GM12878 (cell line): ENCODE measurements around the gene SOCS4. TPM values are rescaled to one million over a fixed set of nuclear protein-coding genes. Genes with fewer than 3 reads are reported as not detected.

Experiments
- ATAC-seq: fragments of 200-7000 bp; cut with Tn5 transposase; 3 replicates; pipeline ENCODE4 v1.9.1; 2020; ENCODE audit warnings: mild to moderate bottlenecking, moderate library complexity
- BruUV-seq: library from RNA; stranded (reverse); fragments of 400-500 nt; replicated peaks from 2 replicates; lab custom pipeline; 2021; lab: Mats Ljungman, UMichigan
- CTCF ChIA-PET: fragments of 300-600 bp; sonication (Branson Sonifier 250); formaldehyde crosslinking; extraction: SDS; loops from one replicate; lab custom pipeline; 2021; ENCODE audit warnings: inconsistent platforms; lab: Yijun Ruan, JAX
- POLR2A ChIA-PET: fragments of 350-600 bp; formaldehyde crosslinking; extraction: SDS; loops from one replicate; lab custom pipeline; 2021; ENCODE audit warnings: inconsistent platforms; lab: Charles Lee
- RAD21 ChIA-PET: fragments of 300-600 bp; sonication (Branson Sonifier 250); formaldehyde crosslinking; loops from one replicate; lab custom pipeline; 2023; ENCODE audit warnings: antibody characterized with exemption; ENCODE audit not compliant: unreplicated experiment; lab: Charles Lee
- SMC1A ChIA-PET: fragments of 300-600 bp; sonication (Branson Sonifier 250); formaldehyde crosslinking; loops from one replicate; lab custom pipeline; 2023; ENCODE audit not compliant: unreplicated experiment, uncharacterized antibody; lab: Charles Lee
- DNase-seq: peaks from one replicate; pipeline ENCODE4 v3.0.0-alpha.2; 2011; ENCODE audit warnings: low read depth, low spot score
- FAIRE-seq: peaks from 3 replicates; lab custom pipeline; 2011; peaks lifted over from hg19 to GRCh38; lab: Jason Lieb, UNC
- H2AFZ ChIP-seq: 2 replicates; pipeline ENCODE4 v1.6.0; 2011; ENCODE audit warnings: low read depth, low read length, control low read depth; ENCODE audit not compliant: control insufficient read depth
- H3K27ac ChIP-seq: 2 replicates; pipeline ENCODE4 v1.5.1; 2011; ENCODE audit warnings: control low read depth; ENCODE audit not compliant: control insufficient read depth, insufficient read depth
- H3K27me3 ChIP-seq, 2 experiments: replicated peaks in 1 of 2; 2 replicates each; pipeline versions ENCODE4 v1.6.0 to v1.6.1; 2011; ENCODE audit warnings: low read length in 1 of 2; ENCODE audit not compliant: control insufficient read depth in 2 of 2, insufficient read depth in 2 of 2
- H3K36me3 ChIP-seq, 2 experiments: 2 replicates each; pipeline ENCODE4 v1.5.1; 2011; ENCODE audit warnings: low read length in 1 of 2; ENCODE audit not compliant: control insufficient read depth in 2 of 2, insufficient read depth in 2 of 2
- H3K4me1 ChIP-seq: 2 replicates; pipeline ENCODE4 v1.6.1; 2011; ENCODE audit warnings: mild to moderate bottlenecking, low read length, moderate library complexity, mixed read lengths; ENCODE audit not compliant: control insufficient read depth, insufficient read depth
- H3K4me2 ChIP-seq: 2 replicates; pipeline ENCODE4 v1.6.0; 2011; ENCODE audit warnings: control low read depth; ENCODE audit not compliant: control insufficient read depth, insufficient read depth
- H3K4me3 ChIP-seq: fragments of 200-600 bp; sonication (generic); 2 replicates; pipeline ENCODE4 v1.5.1; 2016
- H3K79me2 ChIP-seq: 2 replicates; pipeline ENCODE4 v1.6.0; 2011; ENCODE audit warnings: low read length; ENCODE audit not compliant: control insufficient read depth, insufficient read depth
- H3K9ac ChIP-seq: 2 replicates; pipeline ENCODE4 v1.8.0; 2011; ENCODE audit warnings: low read length, control low read depth, mixed read lengths; ENCODE audit not compliant: control insufficient read depth, insufficient read depth
- H3K9me3 ChIP-seq: replicated peaks from 3 replicates; pipeline ENCODE4 v1.5.1; 2011; ENCODE audit warnings: mild to moderate bottlenecking, low read length; ENCODE audit not compliant: control insufficient read depth, insufficient read depth
- H4K20me1 ChIP-seq: 2 replicates; pipeline ENCODE4 v1.6.0; 2011; ENCODE audit not compliant: control insufficient read depth, insufficient read depth
- CBX5 ChIP-seq: sonication (generic); IDR thresholded peaks from 2 replicates; pipeline ENCODE4 v1.6.1; 2016; ENCODE audit warnings: low read depth, moderate library complexity, mild to moderate bottlenecking, inconsistent platforms
- CEBPB ChIP-seq, 2 experiments: fragments of 150-350 bp in 1 of 2; IDR thresholded peaks; 2 replicates each; pipeline ENCODE4 v1.6.1; 2012 to 2014; ENCODE audit warnings: low read depth in 2 of 2, low read length in 2 of 2, borderline replicate concordance in 1 of 2, inconsistent platforms in 1 of 2
- DPF2 ChIP-seq: fragments of 450-650 bp; IDR thresholded peaks from 2 replicates; pipeline ENCODE4 v1.6.1; 2017; ENCODE audit warnings: mild to moderate bottlenecking
- ETV6 ChIP-seq, 2 experiments: fragments of 450-650 bp in 1 of 2; IDR thresholded peaks in 1 of 2; conservative IDR thresholded peaks in 1 of 2; 2 replicates each; pipeline ENCODE4 v1.6.1; 2014; ENCODE audit warnings: antibody characterized with exemption in 1 of 2, borderline replicate concordance in 1 of 2, low read depth in 1 of 2, mild to moderate bottlenecking in 1 of 2, moderate library complexity in 1 of 2
- FOS ChIP-seq: IDR thresholded peaks from 3 replicates; pipeline ENCODE4 v1.6.1; 2011; ENCODE audit warnings: borderline replicate concordance; ENCODE audit not compliant: insufficient read length; ENCODE audit errors: extremely low read depth
- JUND ChIP-seq: IDR thresholded peaks from 2 replicates; pipeline ENCODE4 v1.6.1; 2012; ENCODE audit warnings: low read depth, mild to moderate bottlenecking, low read length, improper control_type of control experiment, moderate library complexity
- TARDBP ChIP-seq: IDR thresholded peaks from 2 replicates; pipeline ENCODE4 v1.6.1; 2016; ENCODE audit warnings: borderline replicate concordance
- WGBS: methylation state at CpG from one replicate; pipeline ENCODE4 v1.1.6; 2016; ENCODE audit warnings: low lambda C conversion rate; ENCODE audit not compliant: insufficient replicate concordance, insufficient coverage; ENCODE audit errors: missing lambda C conversion rate; 5-methylcytosine and 5-hydroxymethylcytosine counted together
- in situ Hi-C: fragments of 300-500 bp; cut with MboI; formaldehyde crosslinking; loops from 9 replicates; pipeline ENCODE4 v1.14.3; 2018; ENCODE audit warnings: mixed read lengths
- intact Hi-C: fragments of 100-400 bp; cut with micrococcal nuclease; formaldehyde crosslinking; loops from one replicate; pipeline ENCODE4 v1.14.2; 2022; ENCODE audit not compliant: unreplicated experiment
- polyA plus RNA-seq, 11 experiments: library from polyadenylated mRNA; depleted of rRNA in 4 of 11; unstranded in 6 of 11; stranded (reverse) in 5 of 11; fragments of >200 nt; fragmentation: Nextera tagmentation in 4 of 11; fragmentation: Illumina TruSeq in 1 of 11; extraction: Ambion mirVana in 4 of 11; extraction: Trizol in 1 of 11; gene quantifications; 1 replicate in 1 of 11; 2 replicates in 10 of 11; pipeline versions ENCODE4 v1.2.1 to v1.2.3, GENCODE V29; 2011 to 2016; ENCODE audit warnings: inconsistent platforms in 2 of 11, missing spikeins in 2 of 11, low read depth in 1 of 11
- total RNA-seq, 4 experiments: library from RNA; depleted of rRNA in 3 of 4; stranded (reverse); fragments of >200 nt in 3 of 4; fragmentation: Illumina TruSeq in 1 of 4; extraction: Trizol in 1 of 4; gene quantifications; 2 replicates each; pipeline versions ENCODE4 v1.2.1 to v1.2.3, GENCODE V29; 2013 to 2021
- TF ChIP-seq, protein P1 (sequence below): fragments of 450-650 bp; IDR thresholded peaks from 2 replicates; pipeline ENCODE4 v1.6.1; 2017; ENCODE audit warnings: borderline replicate concordance
- TF ChIP-seq, protein P2 (sequence below): fragments of 450-650 bp; IDR thresholded peaks from 2 replicates; pipeline ENCODE4 v1.6.1; 2017; ENCODE audit warnings: mild to moderate bottlenecking, moderate library complexity
- TF ChIP-seq, protein P3 (sequence below): fragments of 450-650 bp; IDR thresholded peaks from 2 replicates; pipeline ENCODE4 v1.6.1; 2016; ENCODE audit warnings: mild to moderate bottlenecking
- TF ChIP-seq, protein P4 (sequence below): fragments of 450-650 bp; IDR thresholded peaks from 2 replicates; pipeline ENCODE4 v1.6.1; 2016; ENCODE audit warnings: mild to moderate bottlenecking, moderate library complexity, borderline replicate concordance

SOCS4 gene
- total and polyA plus RNA-seq, 10 of the 15 experiments (the other 5 are each of a cell fraction or from before 2014, with no cell fraction given), result 5.7 to 31.5 (median 20.8) TPM

DNA sequence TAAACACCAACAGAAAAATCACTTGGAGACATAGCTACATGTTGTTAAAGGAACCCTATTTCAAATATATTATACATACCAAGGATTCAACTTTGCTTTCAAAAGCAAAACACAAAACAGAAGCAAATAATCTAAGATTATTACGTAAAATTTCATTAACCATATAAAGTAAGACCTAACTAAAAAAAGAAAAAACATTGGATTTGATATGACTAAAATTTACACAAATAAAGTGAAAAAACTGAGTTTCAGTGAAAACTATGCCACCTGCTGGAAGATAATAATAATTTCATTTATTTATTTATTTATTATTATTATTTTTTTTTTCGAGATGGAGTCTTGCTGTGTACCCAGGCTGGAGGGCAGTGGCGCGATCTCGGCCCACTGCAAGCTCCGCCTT is 45.3 kb upstream of the SOCS4 start:
- Histone ChIP-seq H3K36me3 (peaks cover 0 to 6% of the 10 kb centered on the region in 2 experiments; a peak in 3 of 4 replicates), H4K20me1 (no peaks in the 10 kb centered on the region), H3K4me3 (no peak overlapping the region), H2AFZ (no peak overlapping the region), H3K4me2 (no peak overlapping the region), H3K27me3 (no peaks in the 10 kb centered on the region), H3K79me2 (no peaks in the 10 kb centered on the region), H3K9me3 (no peaks in the 10 kb centered on the region), H3K9ac (no peak overlapping the region), H3K27ac (no peak overlapping the region), H3K4me1 (no peaks in the 10 kb centered on the region)
- no TSS peak for BruUV-seq
- CTCF ChIA-PET, result interaction anchor here (0.6 to 1.6 kb wide), 4 partner anchors 12 to 417 kb away, joined by 3 to 4 read pairs (median 4); no protein-coding TSS in a partner anchor
- POLR2A ChIA-PET, result no interaction called here
- SMC1A ChIA-PET, result interaction anchor here (0.6 to 1.0 kb wide), 2 partner anchors 100 to 137 kb away, joined by 3 to 4 read pairs; no protein-coding TSS in a partner anchor
- intact Hi-C loops (no loop called here), in situ Hi-C loops (no loop called here)
- RAD21 ChIA-PET, result interaction anchor here (1.6 to 1.9 kb wide), 2 partner anchors 100 to 418 kb away, joined by 3 read pairs; no protein-coding TSS in a partner anchor
- WGBS, result 83% methylated on average over 6 of the region's 6 CpGs
- FAIRE-seq, result no peak
- ATAC-seq, result no peak
- no peak for DNase-seq
- TF ChIP-seq, protein P1, sequence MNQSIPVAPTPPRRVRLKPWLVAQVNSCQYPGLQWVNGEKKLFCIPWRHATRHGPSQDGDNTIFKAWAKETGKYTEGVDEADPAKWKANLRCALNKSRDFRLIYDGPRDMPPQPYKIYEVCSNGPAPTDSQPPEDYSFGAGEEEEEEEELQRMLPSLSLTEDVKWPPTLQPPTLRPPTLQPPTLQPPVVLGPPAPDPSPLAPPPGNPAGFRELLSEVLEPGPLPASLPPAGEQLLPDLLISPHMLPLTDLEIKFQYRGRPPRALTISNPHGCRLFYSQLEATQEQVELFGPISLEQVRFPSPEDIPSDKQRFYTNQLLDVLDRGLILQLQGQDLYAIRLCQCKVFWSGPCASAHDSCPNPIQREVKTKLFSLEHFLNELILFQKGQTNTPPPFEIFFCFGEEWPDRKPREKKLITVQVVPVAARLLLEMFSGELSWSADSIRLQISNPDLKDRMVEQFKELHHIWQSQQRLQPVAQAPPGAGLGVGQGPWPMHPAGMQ, result no peak
- TF ChIP-seq, protein P2, sequence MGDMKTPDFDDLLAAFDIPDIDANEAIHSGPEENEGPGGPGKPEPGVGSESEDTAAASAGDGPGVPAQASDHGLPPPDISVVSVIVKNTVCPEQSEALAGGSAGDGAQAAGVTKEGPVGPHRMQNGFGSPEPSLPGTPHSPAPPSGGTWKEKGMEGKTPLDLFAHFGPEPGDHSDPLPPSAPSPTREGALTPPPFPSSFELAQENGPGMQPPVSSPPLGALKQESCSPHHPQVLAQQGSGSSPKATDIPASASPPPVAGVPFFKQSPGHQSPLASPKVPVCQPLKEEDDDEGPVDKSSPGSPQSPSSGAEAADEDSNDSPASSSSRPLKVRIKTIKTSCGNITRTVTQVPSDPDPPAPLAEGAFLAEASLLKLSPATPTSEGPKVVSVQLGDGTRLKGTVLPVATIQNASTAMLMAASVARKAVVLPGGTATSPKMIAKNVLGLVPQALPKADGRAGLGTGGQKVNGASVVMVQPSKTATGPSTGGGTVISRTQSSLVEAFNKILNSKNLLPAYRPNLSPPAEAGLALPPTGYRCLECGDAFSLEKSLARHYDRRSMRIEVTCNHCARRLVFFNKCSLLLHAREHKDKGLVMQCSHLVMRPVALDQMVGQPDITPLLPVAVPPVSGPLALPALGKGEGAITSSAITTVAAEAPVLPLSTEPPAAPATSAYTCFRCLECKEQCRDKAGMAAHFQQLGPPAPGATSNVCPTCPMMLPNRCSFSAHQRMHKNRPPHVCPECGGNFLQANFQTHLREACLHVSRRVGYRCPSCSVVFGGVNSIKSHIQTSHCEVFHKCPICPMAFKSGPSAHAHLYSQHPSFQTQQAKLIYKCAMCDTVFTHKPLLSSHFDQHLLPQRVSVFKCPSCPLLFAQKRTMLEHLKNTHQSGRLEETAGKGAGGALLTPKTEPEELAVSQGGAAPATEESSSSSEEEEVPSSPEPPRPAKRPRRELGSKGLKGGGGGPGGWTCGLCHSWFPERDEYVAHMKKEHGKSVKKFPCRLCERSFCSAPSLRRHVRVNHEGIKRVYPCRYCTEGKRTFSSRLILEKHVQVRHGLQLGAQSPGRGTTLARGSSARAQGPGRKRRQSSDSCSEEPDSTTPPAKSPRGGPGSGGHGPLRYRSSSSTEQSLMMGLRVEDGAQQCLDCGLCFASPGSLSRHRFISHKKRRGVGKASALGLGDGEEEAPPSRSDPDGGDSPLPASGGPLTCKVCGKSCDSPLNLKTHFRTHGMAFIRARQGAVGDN, result no peak
- TF ChIP-seq FOS (no peak), ETV6 (conservative IDR thresholded peaks at IDR 0.05 in 1 of 2, IDR thresholded peaks at IDR 0.05 in 1 of 2; ENCODE audit: borderline replicate concordance in 1 of 2, low read depth in 1 of 2) (no peak), TARDBP (no peak), CBX5 (no peak), DPF2 (no peak), JUND (no peak), CEBPB (IDR thresholded peaks at IDR 0.05; ENCODE audit: borderline replicate concordance in 1 of 2, low read depth in 2 of 2, low read length in 2 of 2) (no peak)
- TF ChIP-seq, protein P3, sequence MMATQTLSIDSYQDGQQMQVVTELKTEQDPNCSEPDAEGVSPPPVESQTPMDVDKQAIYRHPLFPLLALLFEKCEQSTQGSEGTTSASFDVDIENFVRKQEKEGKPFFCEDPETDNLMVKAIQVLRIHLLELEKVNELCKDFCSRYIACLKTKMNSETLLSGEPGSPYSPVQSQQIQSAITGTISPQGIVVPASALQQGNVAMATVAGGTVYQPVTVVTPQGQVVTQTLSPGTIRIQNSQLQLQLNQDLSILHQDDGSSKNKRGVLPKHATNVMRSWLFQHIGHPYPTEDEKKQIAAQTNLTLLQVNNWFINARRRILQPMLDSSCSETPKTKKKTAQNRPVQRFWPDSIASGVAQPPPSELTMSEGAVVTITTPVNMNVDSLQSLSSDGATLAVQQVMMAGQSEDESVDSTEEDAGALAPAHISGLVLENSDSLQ, result no peak
- TF ChIP-seq, protein P4, sequence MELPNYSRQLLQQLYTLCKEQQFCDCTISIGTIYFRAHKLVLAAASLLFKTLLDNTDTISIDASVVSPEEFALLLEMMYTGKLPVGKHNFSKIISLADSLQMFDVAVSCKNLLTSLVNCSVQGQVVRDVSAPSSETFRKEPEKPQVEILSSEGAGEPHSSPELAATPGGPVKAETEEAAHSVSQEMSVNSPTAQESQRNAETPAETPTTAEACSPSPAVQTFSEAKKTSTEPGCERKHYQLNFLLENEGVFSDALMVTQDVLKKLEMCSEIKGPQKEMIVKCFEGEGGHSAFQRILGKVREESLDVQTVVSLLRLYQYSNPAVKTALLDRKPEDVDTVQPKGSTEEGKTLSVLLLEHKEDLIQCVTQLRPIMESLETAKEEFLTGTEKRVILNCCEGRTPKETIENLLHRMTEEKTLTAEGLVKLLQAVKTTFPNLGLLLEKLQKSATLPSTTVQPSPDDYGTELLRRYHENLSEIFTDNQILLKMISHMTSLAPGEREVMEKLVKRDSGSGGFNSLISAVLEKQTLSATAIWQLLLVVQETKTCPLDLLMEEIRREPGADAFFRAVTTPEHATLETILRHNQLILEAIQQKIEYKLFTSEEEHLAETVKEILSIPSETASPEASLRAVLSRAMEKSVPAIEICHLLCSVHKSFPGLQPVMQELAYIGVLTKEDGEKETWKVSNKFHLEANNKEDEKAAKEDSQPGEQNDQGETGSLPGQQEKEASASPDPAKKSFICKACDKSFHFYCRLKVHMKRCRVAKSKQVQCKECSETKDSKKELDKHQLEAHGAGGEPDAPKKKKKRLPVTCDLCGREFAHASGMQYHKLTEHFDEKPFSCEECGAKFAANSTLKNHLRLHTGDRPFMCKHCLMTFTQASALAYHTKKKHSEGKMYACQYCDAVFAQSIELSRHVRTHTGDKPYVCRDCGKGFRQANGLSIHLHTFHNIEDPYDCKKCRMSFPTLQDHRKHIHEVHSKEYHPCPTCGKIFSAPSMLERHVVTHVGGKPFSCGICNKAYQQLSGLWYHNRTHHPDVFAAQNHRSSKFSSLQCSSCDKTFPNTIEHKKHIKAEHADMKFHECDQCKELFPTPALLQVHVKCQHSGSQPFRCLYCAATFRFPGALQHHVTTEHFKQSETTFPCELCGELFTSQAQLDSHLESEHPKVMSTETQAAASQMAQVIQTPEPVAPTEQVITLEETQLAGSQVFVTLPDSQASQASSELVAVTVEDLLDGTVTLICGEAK, result no peak
